HepG2 (cell line): ENCODE data around the gene TMIGD3. TPM values are rescaled to one million over a fixed set of nuclear protein-coding genes. Genes with fewer than 3 reads are reported as not detected.

ENCODE experiments used
- ARNT2 ChIP-seq: sonication (generic); formaldehyde crosslinking; IDR thresholded peaks from 2 replicates; pipeline ENCODE4 v1.8.0; 2022; ENCODE audit warnings: mild to moderate bottlenecking, low read depth, missing genetic modification reagents, moderate library complexity
- CEBPB ChIP-seq: IDR thresholded peaks from 2 replicates; pipeline ENCODE4 v1.6.1; 2011; ENCODE audit warnings: low read depth, low read length, improper control_type of control experiment, borderline replicate concordance
- CTCF ChIP-seq: sonication (generic); formaldehyde crosslinking; IDR thresholded peaks from 2 replicates; pipeline ENCODE4 v1.5.0; 2020; ENCODE audit warnings: mild to moderate bottlenecking, missing genetic modification reagents, moderate library complexity
- ELF3 ChIP-seq: IDR thresholded peaks from 2 replicates; pipeline ENCODE4 v1.6.1; 2016; ENCODE audit warnings: missing genetic modification reagents, missing compliant biosample characterization
- EP300 ChIP-seq, 3 experiments: sonication (generic) in 1 of 3; formaldehyde crosslinking in 1 of 3; IDR thresholded peaks; 2 replicates each; pipeline versions ENCODE4 v1.5.1 to v1.6.1; 2011 to 2020; ENCODE audit warnings: low read depth in 2 of 3, low read length in 2 of 3, borderline replicate concordance in 1 of 3, improper control_type of control experiment in 1 of 3, mild to moderate bottlenecking in 1 of 3, missing genetic modification reagents in 1 of 3, moderate library complexity in 1 of 3
- HNRNPK ChIP-seq: fragments of 200-400 bp; formaldehyde crosslinking; IDR thresholded peaks from 2 replicates; pipeline ENCODE4 v1.6.1; 2018; ENCODE audit warnings: low read length, low read depth, moderate library complexity, mild to moderate bottlenecking; ENCODE audit not compliant: poor library complexity, severe bottlenecking
- KDM5A ChIP-seq: fragments of 200-600 bp; sonication (generic); IDR thresholded peaks from 2 replicates; pipeline ENCODE4 v1.7.0; 2018; ENCODE audit warnings: antibody characterized with exemption, mild to moderate bottlenecking, low read length, borderline replicate concordance
- SOX6 ChIP-seq, 2 experiments: fragments of 450-650 bp in 1 of 2; sonication (generic) in 1 of 2; formaldehyde crosslinking in 1 of 2; IDR thresholded peaks; 2 replicates each; pipeline versions ENCODE4 v1.4.0 to v1.6.1; 2017 to 2020; ENCODE audit warnings: antibody characterized with exemption in 1 of 2, mild to moderate bottlenecking in 1 of 2, missing genetic modification reagents in 1 of 2
- THAP8 ChIP-seq: sonication (generic); formaldehyde crosslinking; IDR thresholded peaks from 2 replicates; pipeline ENCODE4 v1.5.1; 2020; ENCODE audit warnings: missing genetic modification reagents, mild to moderate bottlenecking, borderline replicate concordance
- TSC22D2 ChIP-seq: sonication (generic); formaldehyde crosslinking; IDR thresholded peaks from 2 replicates; pipeline ENCODE4 v1.5.1; 2020; ENCODE audit warnings: missing genetic modification reagents, mild to moderate bottlenecking, borderline replicate concordance
- ZBTB7A ChIP-seq: sonication (generic); formaldehyde crosslinking; IDR thresholded peaks from 2 replicates; pipeline ENCODE4 v1.8.0; 2022; ENCODE audit warnings: mild to moderate bottlenecking, missing genetic modification reagents
- ZMAT3 ChIP-seq: sonication (generic); formaldehyde crosslinking; conservative IDR thresholded peaks from 2 replicates; pipeline ENCODE4 v1.7.0; 2021; ENCODE audit warnings: missing genetic modification reagents
- ZNF251 ChIP-seq: sonication (generic); formaldehyde crosslinking; IDR thresholded peaks from 2 replicates; pipeline ENCODE4 v1.9.0; 2021; ENCODE audit warnings: mild to moderate bottlenecking, missing genetic modification reagents
- ZNF496 ChIP-seq: sonication (generic); formaldehyde crosslinking; IDR thresholded peaks from 2 replicates; pipeline ENCODE4 v1.8.1; 2023; ENCODE audit warnings: mild to moderate bottlenecking, moderate library complexity, missing genetic modification reagents; ENCODE audit not compliant: insufficient replicate concordance
- ZNF687 ChIP-seq: sonication (generic); formaldehyde crosslinking; IDR thresholded peaks from 2 replicates; pipeline ENCODE4 v1.5.1; 2020; ENCODE audit warnings: mild to moderate bottlenecking, missing genetic modification reagents, moderate library complexity
- ZNF704 ChIP-seq: sonication (generic); formaldehyde crosslinking; IDR thresholded peaks from 2 replicates; pipeline ENCODE4 v1.8.1; 2023; ENCODE audit warnings: mild to moderate bottlenecking, inconsistent platforms, moderate library complexity, missing genetic modification reagents, borderline replicate concordance
- polyA plus RNA-seq, 8 experiments: library from polyadenylated mRNA; depleted of rRNA in 3 of 8; stranded (reverse) in 7 of 8; unstranded in 1 of 8; fragments of >200 nt; fragmentation: Illumina TruSeq in 4 of 8; extraction: Trizol in 4 of 8; gene quantifications; 2 replicates each; pipeline versions ENCODE4 v1.2.1 to v1.2.3, GENCODE V29; 2011 to 2016; ENCODE audit warnings: low read depth in 4 of 8, missing spikeins in 1 of 8, mixed read lengths in 1 of 8; ENCODE audit not compliant: insufficient read depth in 1 of 8
- total RNA-seq, 5 experiments: library from RNA; depleted of rRNA; stranded (reverse); fragments of >200 nt; fragmentation: Illumina TruSeq; extraction: Trizol; gene quantifications; 2 replicates each; pipeline ENCODE4 v1.2.3, GENCODE V29; 2016; ENCODE audit warnings: low read depth in 1 of 5

The TMIGD3 gene
- total and polyA plus RNA-seq, 2 of the 13 experiments (the other 11 are each of a cell fraction or from before 2014, with no cell fraction given): not detected

GRCh38 chr1:111551623-111552411 is 48.4 kb upstream of the TMIGD3 start (continued):
- TF ChIP-seq ZNF687 (no peak), ZBTB7A (CRISPR knock-in tag) (no peak), EP300 (IDR thresholded peaks at IDR 0.05; ENCODE audit: low read depth in 2 of 2, low read length in 2 of 2) (peak in 1 of 2 experiments; percentile 6; a peak in 1 of 4 replicates), EP300 (CRISPR knock-in tag; IDR thresholded peaks at IDR 0.05; ENCODE audit: borderline replicate concordance) (no peak), THAP8 (CRISPR knock-in tag) (no peak), ZNF704 (CRISPR knock-in tag) (no peak), CEBPB (no peak), TSC22D2 (CRISPR knock-in tag) (no peak), SOX6 (IDR thresholded peaks at IDR 0.05) (no peak), SOX6 (CRISPR knock-in tag; IDR thresholded peaks at IDR 0.05) (peak; percentile 63), ZMAT3 (no peak), KDM5A (no peak), ZNF251 (no peak), ZNF496 (CRISPR knock-in tag) (no peak), ELF3 (CRISPR knock-in tag) (no peak), ARNT2 (no peak), CTCF (CRISPR knock-in tag) (no peak), HNRNPK (no peak)
